ENCODE measurements around the gene NIPBL. TPM values are rescaled to one million over a fixed set of nuclear protein-coding genes. Genes with fewer than 3 reads are reported as not detected.

The NIPBL gene
- total and polyA plus RNA-seq, 2 of the 8 experiments (the other 6 are each of a cell fraction or from before 2014, with no cell fraction given): 21.1 to 53.5 TPM

GRCh38 chr5:36946101-36946500 lies 69.5 kb downstream of the NIPBL start:
- Histone ChIP-seq H4K20me1 (replicated peaks in 1 of 2; ENCODE audit: control insufficient read depth in 1 of 2, insufficient read depth in 2 of 2, low read length in 2 of 2) (peaks cover 1 to 3% of the 10 kb centered on the region in 2 experiments), H3K56ac (replicated peaks; ENCODE audit: insufficient read length, low read depth, low read length) (no peak overlapping the region), H3K79me2 (ENCODE audit: control insufficient read depth in 1 of 2, insufficient read depth in 2 of 2, low read length in 2 of 2) (peaks cover 0 to 83% of the 10 kb centered on the region in 2 experiments; a peak in 2 of 4 replicates), H4K91ac (replicated peaks; ENCODE audit: insufficient read length, low read length) (no peak overlapping the region), H3K18ac (ENCODE audit: extremely low read depth, low read length) (no peak overlapping the region), H3K4me2 (ENCODE audit: insufficient read depth in 1 of 2, low read depth in 2 of 2, low read length in 2 of 2) (no peak overlapping the region), H2BK15ac (ENCODE audit: low read length) (no peak overlapping the region), H2BK120ac (replicated peaks; ENCODE audit: low read depth, low read length) (no peak overlapping the region), H4K8ac (ENCODE audit: extremely low read depth, insufficient read depth, low read length) (no peak overlapping the region), H3K4ac (replicated peaks; ENCODE audit: insufficient read length, low read depth, low read length) (no peak overlapping the region), H3K23me2 (ENCODE audit: low read depth, low read length) (no peaks in the 10 kb centered on the region), H3K79me1 (ENCODE audit: low read depth, low read length) (no peaks in the 10 kb centered on the region), H4K5ac (ENCODE audit: insufficient read length, low read depth, low read length) (no peak overlapping the region), H2BK20ac (ENCODE audit: low read length) (no peak overlapping the region), H3K4me3 (ENCODE audit: extremely low read depth in 1 of 4, insufficient read depth in 2 of 4, low read depth in 3 of 4, low read length in 4 of 4) (no peak overlapping the region), H3K9me3 (ENCODE audit: insufficient read depth in 2 of 2, low read depth in 1 of 2, low read length in 1 of 2) (no peaks in the 10 kb centered on the region), H3K14ac (ENCODE audit: insufficient read length) (no peak overlapping the region), H2BK12ac (ENCODE audit: low read depth, low read length) (no peak overlapping the region), H3K27ac (ENCODE audit: low read depth, low read length) (no peak overlapping the region), H2AK5ac (ENCODE audit: low read depth, low read length) (no peak overlapping the region), H2AFZ (ENCODE audit: low read length) (no peak overlapping the region), H3K23ac (ENCODE audit: insufficient read length) (no peak overlapping the region), H3K9ac (replicated peaks in 1 of 4; ENCODE audit: extremely low read depth in 1 of 4, low read depth in 3 of 4, low read length in 3 of 4) (no peak overlapping the region), H3K36me3 (ENCODE audit: control insufficient read depth in 2 of 4, insufficient read depth in 4 of 4, low read length in 3 of 4) (no peaks in the 10 kb centered on the region), H2BK5ac (ENCODE audit: low read depth, low read length) (no peak overlapping the region), H3K27me3 (replicated peaks in 1 of 4; ENCODE audit: control insufficient read depth in 3 of 4, extremely low read depth in 1 of 4, insufficient read depth in 3 of 4, low read length in 3 of 4) (no peaks in the 10 kb centered on the region), H3K4me1 (replicated peaks in 1 of 4; ENCODE audit: control insufficient read depth in 3 of 4, insufficient read depth in 4 of 4, low read length in 3 of 4) (no peaks in the 10 kb centered on the region)
- ChIA-PET CTCF (ENCODE audit: partially characterized antibody) (interaction anchor here (1.0 to 2.9 kb wide), 9 partner anchors 9 to 207 kb away, joined by 3 to 17 read pairs (median 3); partner anchors contain the start of gene NIPBL), POLR2A (ENCODE audit: partially characterized antibody) (no interaction called here)
- FAIRE-seq (no peak), DNase-seq (ENCODE audit: low read depth in 1 of 2, low spot score in 2 of 2) (no peak)
- TF ChIP-seq SUZ12 (IDR thresholded peaks at IDR 0.05; ENCODE audit: low read length): no peak
- no peak for TF ChIP-seq ATF3 (IDR thresholded peaks at IDR 0.05; ENCODE audit: insufficient read depth, low read depth, low read length)
- TF ChIP-seq POLR2AphosphoS5 (IDR thresholded peaks at IDR 0.05; ENCODE audit: low read depth, low read length): no peak
- no peak for TF ChIP-seq KDM5A (IDR thresholded peaks at IDR 0.05; ENCODE audit: low read length)
- TF ChIP-seq CEBPB (IDR thresholded peaks at IDR 0.05; ENCODE audit: low read depth, low read length): no peak
- no peak for TF ChIP-seq RXRA (IDR thresholded peaks at IDR 0.05; ENCODE audit: insufficient read depth, low read depth, low read length)
- no peak for TF ChIP-seq EGR1 (IDR thresholded peaks at IDR 0.05; ENCODE audit: borderline replicate concordance, low read depth, low read length)
- TF ChIP-seq MAFK (IDR thresholded peaks at IDR 0.05; ENCODE audit: low read depth, low read length): no peak
- TF ChIP-seq JUN (IDR thresholded peaks at IDR 0.05; ENCODE audit: low read depth, low read length): no peak
- no peak for TF ChIP-seq NRF1 (IDR thresholded peaks at IDR 0.05; ENCODE audit: low read depth, low read length)
- TF ChIP-seq TBP (IDR thresholded peaks at IDR 0.05; ENCODE audit: low read depth, low read length): no peak
- no peak for TF ChIP-seq SRF (IDR thresholded peaks at IDR 0.05; ENCODE audit: low read depth, low read length)
- no peak for TF ChIP-seq PHF8 (conservative IDR thresholded peaks at IDR 0.05; ENCODE audit: low read depth, low read length)
- TF ChIP-seq FOSL1 (IDR thresholded peaks at IDR 0.05; ENCODE audit: insufficient read depth, low read depth, low read length): no peak
- no peak for TF ChIP-seq HDAC6 (IDR thresholded peaks at IDR 0.05; ENCODE audit: low read depth, low read length)
- no peak for TF ChIP-seq TCF12 (IDR thresholded peaks at IDR 0.05; ENCODE audit: low read depth, low read length)

Data from H1 (cell line).